Loucy (cell line): ENCODE measurements around the gene PCDHA2.
"Not testable (repeated sequence)": the region's sequence is repeated elsewhere in the genome, so short reads cannot be mapped to it uniquely, and the experiment has no call there.

ENCODE experiments used
- H2AFZ ChIP-seq: fragments of 200-600 bp; sonication (generic); 2 replicates; pipeline ENCODE4 v1.6.0; 2016; ENCODE audit warnings: antibody characterized with exemption, mild to moderate bottlenecking, low read length, moderate library complexity
- H3F3A ChIP-seq: fragments of 200-600 bp; 2 replicates; pipeline ENCODE4 v1.6.0; 2016; ENCODE audit warnings: antibody characterized with exemption, low read depth, mild to moderate bottlenecking
- H3K27me3 ChIP-seq: fragments of 200-600 bp; sonication (generic); 2 replicates; pipeline ENCODE4 v1.6.1; 2014; ENCODE audit warnings: low read length, mild to moderate bottlenecking; ENCODE audit not compliant: insufficient read depth, poor library complexity, severe bottlenecking
- H3K36me3 ChIP-seq: fragments of 200-600 bp; sonication (generic); 2 replicates; pipeline ENCODE4 v1.6.1; 2016; ENCODE audit warnings: low read length; ENCODE audit not compliant: insufficient read depth
- H3K4me1 ChIP-seq: fragments of 200-600 bp; sonication (generic); 2 replicates; pipeline ENCODE4 v1.5.1; 2014; ENCODE audit warnings: low read length, mild to moderate bottlenecking; ENCODE audit not compliant: insufficient read depth, poor library complexity, severe bottlenecking
- H3K4me2 ChIP-seq: fragments of 200-600 bp; sonication (generic); 2 replicates; pipeline ENCODE4 v1.6.0; 2014; ENCODE audit warnings: antibody characterized with exemption, low read length, low read depth, mild to moderate bottlenecking; ENCODE audit not compliant: poor library complexity, severe bottlenecking
- H3K4me3 ChIP-seq: fragments of 200-600 bp; sonication (generic); 2 replicates; pipeline ENCODE4 v1.5.1; 2014; ENCODE audit warnings: low read length, mild to moderate bottlenecking, mixed read lengths; ENCODE audit not compliant: poor library complexity, severe bottlenecking
- H3K79me2 ChIP-seq: fragments of 200-600 bp; sonication (generic); 2 replicates; pipeline ENCODE4 v1.6.1; 2014; ENCODE audit warnings: low read length; ENCODE audit not compliant: insufficient read depth
- H3K9ac ChIP-seq: fragments of 200-600 bp; sonication (generic); 2 replicates; pipeline ENCODE4 v1.6.0; 2014; ENCODE audit warnings: mild to moderate bottlenecking, low read depth, low read length, moderate library complexity; ENCODE audit not compliant: poor library complexity, severe bottlenecking
- H3K9me2 ChIP-seq: fragments of 200-600 bp; sonication (generic); replicated peaks from 2 replicates; pipeline ENCODE4 v1.6.1; 2016; ENCODE audit warnings: low read depth, low read length, mixed read lengths
- H3K9me3 ChIP-seq: fragments of 200-600 bp; sonication (generic); 2 replicates; pipeline ENCODE4 v1.6.1; 2014; ENCODE audit warnings: mild to moderate bottlenecking, antibody characterized with exemption, low read length, low read depth; ENCODE audit not compliant: insufficient read depth
- H4K20me1 ChIP-seq: fragments of 200-600 bp; sonication (generic); 2 replicates; pipeline ENCODE4 v1.6.0; 2014; ENCODE audit warnings: antibody characterized with exemption, low read length, mild to moderate bottlenecking; ENCODE audit not compliant: insufficient read depth, poor library complexity, severe bottlenecking
- CTCF ChIP-seq: fragments of 200-600 bp; sonication (generic); conservative IDR thresholded peaks from 2 replicates; pipeline ENCODE4 v1.5.1; 2014; ENCODE audit warnings: mild to moderate bottlenecking, antibody characterized with exemption, low read length
- EZH2phosphoT487 ChIP-seq: fragments of 200-600 bp; IDR thresholded peaks from 2 replicates; pipeline ENCODE4 v1.6.1; 2018; ENCODE audit warnings: antibody characterized with exemption, mild to moderate bottlenecking, moderate library complexity, borderline replicate concordance

Gene PCDHA2

GRCh38 chr5:140806834-140807775, 12.5 kb downstream of the PCDHA2 start, which contains the start of gene PCDHA4:
PCDHA4 (plus strand) TSS chr5:140807068.
- no peaks in the 10 kb centered on the region for H3K36me3 ChIP-seq
- no peaks in the 10 kb centered on the region for H3K79me2 ChIP-seq
- no peak within 1 kb of the TSS for H2AFZ ChIP-seq
- H3K27me3 ChIP-seq, result no peaks in the 10 kb centered on the region
- no peaks in the 10 kb centered on the region for H3K4me1 ChIP-seq
- H3K4me3 ChIP-seq, result no peak within 1 kb of the TSS
- H3K4me2 ChIP-seq, result no peak within 1 kb of the TSS
- no peak within 1 kb of the TSS for H3K9ac ChIP-seq
- TF ChIP-seq EZH2phosphoT487 (no peak), CTCF (peak; percentile 46)
- H4K20me1 ChIP-seq, result no peaks in the 10 kb centered on the region
- H3K9me2 ChIP-seq, result no peaks in the 10 kb centered on the region
- H3F3A ChIP-seq, result no peaks in the 10 kb centered on the region
- H3K9me3 ChIP-seq, result no peaks in the 10 kb centered on the region

- not testable (repeated sequence) for H2AFZ ChIP-seq, H3K36me3 ChIP-seq, H3K4me2 ChIP-seq, H3K27me3 ChIP-seq, H3K9me3 ChIP-seq, H3K9ac ChIP-seq, H3K4me3 ChIP-seq, H3F3A ChIP-seq, H3K4me1 ChIP-seq, H3K79me2 ChIP-seq, H3K9me2 ChIP-seq, H4K20me1 ChIP-seq
These were observed 13.7 kb downstream of the PCDHA2 start for GRCh38 chr5:140808241-140808888.

- Histone ChIP-seq H3F3A (no peaks in the 10 kb centered on the region), H3K79me2 (no peaks in the 10 kb centered on the region), H4K20me1 (no peaks in the 10 kb centered on the region), H3K9ac (no peak overlapping the region), H3K4me2 (no peak overlapping the region), H3K9me3 (no peaks in the 10 kb centered on the region), H3K36me3 (no peaks in the 10 kb centered on the region), H3K4me3 (no peak overlapping the region), H3K27me3 (no peaks in the 10 kb centered on the region), H3K9me2 (no peaks in the 10 kb centered on the region), H2AFZ (no peak overlapping the region), H3K4me1 (no peaks in the 10 kb centered on the region)
- TF ChIP-seq CTCF, result no peak
- TF ChIP-seq EZH2phosphoT487, result no peak
These were observed 14.2 kb downstream of the PCDHA2 start for GRCh38 chr5:140808889-140809291.
